Natural killer cell (primary cell): ENCODE results near the gene PRSS21. TPM values are rescaled to one million over a fixed set of nuclear protein-coding genes. Genes with fewer than 3 reads are reported as not detected.

Source experiments
- ATAC-seq, 3 donors: fragments of 150-1000 bp in 2 of 3; fragments of 200-7000 bp in 1 of 3; cut with Tn5 transposase; 1 replicate in 1 of 3; 2 replicates in 2 of 3; pipeline ENCODE4 v1.10.0; 2021; ENCODE audit warnings: mild to moderate bottlenecking in 2 of 3, moderate library complexity in 2 of 3
- DNase-seq, 2 donors: peaks; one replicate each; pipeline versions ENCODE4 v3.0.0 to v3.0.0-alpha.2; 2013 to 2021; ENCODE audit warnings: mixed read lengths in 1 of 2
- H3K27ac ChIP-seq: one replicate; pipeline ENCODE4 v1.5.1; 2013; ENCODE audit warnings: mild to moderate bottlenecking, low read length
- H3K27me3 ChIP-seq: one replicate; pipeline ENCODE4 v1.6.1; 2013; ENCODE audit warnings: low read length; ENCODE audit not compliant: control insufficient read depth, insufficient read depth
- H3K36me3 ChIP-seq: one replicate; pipeline ENCODE4 v1.6.1; 2013; ENCODE audit warnings: low read length; ENCODE audit not compliant: control insufficient read depth, insufficient read depth
- H3K4me1 ChIP-seq: one replicate; pipeline ENCODE4 v1.6.1; 2013; ENCODE audit warnings: low read length; ENCODE audit not compliant: control insufficient read depth, insufficient read depth
- H3K4me3 ChIP-seq: one replicate; pipeline ENCODE4 v1.5.1; 2013; ENCODE audit warnings: low read length
- H3K9me3 ChIP-seq: one replicate; pipeline ENCODE4 v1.6.1; 2013; ENCODE audit warnings: low read length; ENCODE audit not compliant: control insufficient read depth, insufficient read depth
- H3K27ac Mint-ChIP-seq, 2 donors: one replicate each; pipeline ENCODE4 v1.8.0; 2022; ENCODE audit warnings: mild to moderate bottlenecking in 2 of 2, mixed read lengths in 2 of 2, moderate library complexity in 1 of 2
- H3K27me3 Mint-ChIP-seq, 2 donors: one replicate each; pipeline ENCODE4 v1.8.0; 2022; ENCODE audit warnings: low read depth in 2 of 2, mixed read lengths in 2 of 2
- H3K36me3 Mint-ChIP-seq: one replicate; pipeline ENCODE4 v1.8.0; 2022; ENCODE audit warnings: mixed read lengths
- H3K4me1 Mint-ChIP-seq, 2 donors: one replicate each; pipeline ENCODE4 v1.8.0; 2022; ENCODE audit warnings: mixed read lengths in 2 of 2
- H3K4me3 Mint-ChIP-seq: one replicate; pipeline ENCODE4 v1.8.0; 2022; ENCODE audit warnings: mild to moderate bottlenecking, moderate library complexity, mixed read lengths
- H3K9me3 Mint-ChIP-seq, 2 donors: one replicate each; pipeline ENCODE4 v1.8.0; 2022; ENCODE audit warnings: mixed read lengths in 2 of 2
- CTCF ChIP-seq: fragments of 200-600 bp; IDR thresholded peaks from one replicate; pipeline ENCODE4 v1.8.0; 2022; ENCODE audit warnings: antibody characterized with exemption
- WGBS: methylation state at CpG from one replicate; pipeline ENCODE4 v1.1.7; 2013; ENCODE audit warnings: missing lambda C conversion rate; ENCODE audit not compliant: insufficient coverage; 5-methylcytosine and 5-hydroxymethylcytosine counted together
- intact Hi-C: fragments of 100-400 bp; cut with micrococcal nuclease; formaldehyde crosslinking; loops from one replicate; pipeline ENCODE4 v1.14.2; 2022
- total RNA-seq, 4 donors: library from RNA; stranded (reverse); fragments of 120-200 nt in 1 of 4; gene quantifications; one replicate each; pipeline versions ENCODE4 v1.2.3 to v1.2.4, GENCODE V29; 2013 to 2022

Gene PRSS21
- total RNA-seq, 3 donors from 2014 or later (not counting 1 experiment from before 2014, with no cell fraction given) = 0.64 to 6.6 TPM; not detected in 1

DNA sequence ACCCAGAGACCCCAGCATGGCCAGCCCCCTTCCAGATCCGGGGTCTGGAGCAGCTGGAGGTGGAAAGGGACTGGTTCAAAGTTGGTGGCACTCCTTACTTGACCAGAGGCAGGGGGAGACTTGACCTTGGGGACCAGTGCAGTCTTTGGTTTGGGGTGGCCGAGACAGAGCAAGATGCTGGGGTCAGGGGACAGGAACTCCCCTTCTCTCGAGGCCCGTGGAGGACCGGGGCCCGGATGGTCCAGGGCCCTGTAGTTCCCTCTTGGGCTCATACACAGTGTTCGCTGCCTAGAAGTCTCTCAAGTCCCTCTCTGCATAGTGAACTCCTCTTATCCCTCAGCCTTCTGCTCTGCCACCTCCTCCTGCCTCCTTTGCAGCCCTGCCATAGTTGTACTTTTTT lies 29.1 kb upstream of the PRSS21 start:
- WGBS = 48% methylated on average over 7 of the region's 7 CpGs

DNA sequence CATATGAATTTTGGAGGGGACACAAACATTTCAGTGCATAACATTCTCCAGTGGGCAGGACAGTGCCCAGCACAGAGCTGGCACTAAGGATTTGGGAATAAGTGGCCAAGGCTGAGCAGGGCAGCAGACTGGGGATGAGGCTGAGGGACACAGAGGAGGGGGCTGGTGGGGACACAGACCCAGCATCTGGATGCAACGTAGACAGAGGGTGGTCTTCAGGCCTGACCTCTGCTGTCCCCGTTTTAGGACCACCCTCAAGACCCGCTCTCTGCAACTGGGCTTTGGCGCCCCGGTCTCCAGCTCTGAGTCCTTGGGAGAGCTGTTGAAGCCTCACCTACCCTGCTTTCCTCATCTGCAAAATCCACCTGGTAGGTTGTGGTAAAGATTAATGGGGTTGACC lies 26.4 kb upstream of the PRSS21 start:
- no peak for DNase-seq
- 75% methylated on average over 5 of the region's 5 CpGs for WGBS
- H3K36me3 Mint-ChIP-seq = no peaks in the 10 kb centered on the region

More for the DNA sequence above, 29.1 kb upstream of the PRSS21 start:
- no peaks in the 10 kb centered on the region for H3K36me3 Mint-ChIP-seq
- no peak for DNase-seq
- no peak overlapping the region for H3K27ac Mint-ChIP-seq
- ATAC-seq = no peak
- H3K9me3 ChIP-seq = no peaks in the 10 kb centered on the region
- H3K4me1 Mint-ChIP-seq = peaks cover 0 to 18% of the 10 kb centered on the region in 2 donors
- H3K27ac ChIP-seq = no peak overlapping the region
- H3K4me3 ChIP-seq = no peak overlapping the region
- no peak overlapping the region for H3K4me3 Mint-ChIP-seq
- peaks cover 5% of the 10 kb centered on the region for H3K27me3 ChIP-seq
- no peaks in the 10 kb centered on the region for H3K9me3 Mint-ChIP-seq
- TF ChIP-seq CTCF = no peak
- intact Hi-C loops = no loop called here
- H3K27me3 Mint-ChIP-seq = peaks cover 6 to 23% of the 10 kb centered on the region in 2 donors
- peaks cover 28% of the 10 kb centered on the region for H3K4me1 ChIP-seq
- H3K36me3 ChIP-seq = no peaks in the 10 kb centered on the region

GRCh38 chr16:2791174-2791573 lies 25.9 kb upstream of the PRSS21 start:
- ATAC-seq (no peak), DNase-seq (no peak)
- Mint-ChIP-seq H3K4me1 (peaks cover 0 to 9% of the 10 kb centered on the region in 2 donors), H3K4me3 (no peak overlapping the region), H3K27ac (no peak overlapping the region), H3K27me3 (peaks cover 12 to 21% of the 10 kb centered on the region in 2 donors), H3K9me3 (no peaks in the 10 kb centered on the region), H3K36me3 (no peaks in the 10 kb centered on the region)
- Histone ChIP-seq H3K4me3 (no peak overlapping the region), H3K36me3 (no peaks in the 10 kb centered on the region), H3K9me3 (no peaks in the 10 kb centered on the region), H3K4me1 (peaks cover 12% of the 10 kb centered on the region), H3K27me3 (peaks cover 5% of the 10 kb centered on the region), H3K27ac (no peak overlapping the region)
- no peak for TF ChIP-seq CTCF
- intact Hi-C loops = no loop called here
- WGBS = 88% methylated on average over 8 of the region's 8 CpGs

More for the DNA sequence above, 26.4 kb upstream of the PRSS21 start:
- no peak overlapping the region for H3K4me3 ChIP-seq
- intact Hi-C loops = no loop called here
- no peak for ATAC-seq
- no peaks in the 10 kb centered on the region for H3K9me3 ChIP-seq
- H3K27me3 Mint-ChIP-seq = peaks cover 12 to 23% of the 10 kb centered on the region in 2 donors
- no peak overlapping the region for H3K27ac ChIP-seq
- H3K4me1 Mint-ChIP-seq = peaks cover 0 to 14% of the 10 kb centered on the region in 2 donors
- H3K27me3 ChIP-seq = peaks cover 5% of the 10 kb centered on the region
- no peaks in the 10 kb centered on the region for H3K36me3 ChIP-seq
- peaks cover 18% of the 10 kb centered on the region for H3K4me1 ChIP-seq
- no peak for TF ChIP-seq CTCF
- H3K4me3 Mint-ChIP-seq = no peak overlapping the region
- H3K9me3 Mint-ChIP-seq = no peaks in the 10 kb centered on the region
- H3K27ac Mint-ChIP-seq = no peak overlapping the region

DNA sequence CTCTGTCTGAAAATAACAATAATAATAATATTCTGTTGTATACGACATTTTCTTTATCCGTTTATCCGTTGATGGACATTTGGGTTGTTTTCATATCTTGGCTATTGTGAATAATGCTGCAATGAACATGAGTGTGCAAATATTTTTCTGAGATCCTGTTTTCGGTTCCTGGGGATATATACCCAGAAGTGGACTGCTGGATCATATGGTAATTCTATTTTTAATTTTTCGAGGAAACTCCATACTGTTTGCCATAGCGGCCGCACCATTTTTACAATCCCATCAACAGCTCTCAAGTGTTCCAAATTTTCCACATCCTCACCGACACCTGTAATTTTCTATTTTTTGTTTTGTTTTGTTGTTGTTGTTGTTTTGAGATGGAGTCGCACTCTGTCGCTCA lies 24.1 kb upstream of the PRSS21 start:
- H3K4me1 Mint-ChIP-seq = no peaks in the 10 kb centered on the region
- ATAC-seq = no peak
- H3K4me3 ChIP-seq = no peak overlapping the region
- no peak overlapping the region for H3K27ac ChIP-seq
- no peaks in the 10 kb centered on the region for H3K36me3 ChIP-seq
- H3K27ac Mint-ChIP-seq = no peak overlapping the region
- peaks cover 2% of the 10 kb centered on the region for H3K27me3 ChIP-seq
- no peaks in the 10 kb centered on the region for H3K36me3 Mint-ChIP-seq
- WGBS = 83% methylated on average over 7 of the region's 10 CpGs
- intact Hi-C loops = no loop called here
- H3K4me1 ChIP-seq = peaks cover under 1% of the 10 kb centered on the region
- no peaks in the 10 kb centered on the region for H3K9me3 ChIP-seq
- H3K9me3 Mint-ChIP-seq = no peaks in the 10 kb centered on the region
- H3K27me3 Mint-ChIP-seq = peaks cover 12 to 16% of the 10 kb centered on the region in 2 donors
- no peak for DNase-seq
- no peak for TF ChIP-seq CTCF
- H3K4me3 Mint-ChIP-seq = no peak overlapping the region
